Ishikawa (cell line): ENCODE results near the gene LDLR.

Experiments used
- CEBPB ChIP-seq: IDR thresholded peaks from 2 replicates; pipeline ENCODE4 v1.6.1; 2012
- CREB1 ChIP-seq: IDR thresholded peaks from 2 replicates; pipeline ENCODE4 v1.6.1; 2012; ENCODE audit warnings: low read depth
- EGR1 ChIP-seq: IDR thresholded peaks from 2 replicates; pipeline ENCODE4 v1.6.1; 2012
- EP300 ChIP-seq: IDR thresholded peaks from 2 replicates; pipeline ENCODE4 v1.6.1; 2012; ENCODE audit warnings: borderline replicate concordance
- FOXM1 ChIP-seq: IDR thresholded peaks from 2 replicates; pipeline ENCODE4 v1.6.1; 2012; ENCODE audit warnings: low read depth, borderline replicate concordance
- NFIC ChIP-seq: IDR thresholded peaks from 2 replicates; pipeline ENCODE4 v1.6.1; 2012
- RAD21 ChIP-seq: IDR thresholded peaks from 2 replicates; pipeline ENCODE4 v1.6.1; 2012; ENCODE audit warnings: low read depth
- TAF1 ChIP-seq: IDR thresholded peaks from 2 replicates; pipeline ENCODE4 v1.6.1; 2012; ENCODE audit warnings: low read depth, mild to moderate bottlenecking
- TCF12 ChIP-seq: IDR thresholded peaks from 2 replicates; pipeline ENCODE4 v1.6.1; 2012; ENCODE audit warnings: low read depth
- TEAD4 ChIP-seq: IDR thresholded peaks from 2 replicates; pipeline ENCODE4 v1.6.1; 2012
- USF1 ChIP-seq: IDR thresholded peaks from 2 replicates; pipeline ENCODE4 v1.6.1; 2012
- YY1 ChIP-seq: IDR thresholded peaks from 2 replicates; pipeline ENCODE4 v1.6.1; 2012; ENCODE audit warnings: low read depth
- ZBTB7A ChIP-seq: IDR thresholded peaks from 2 replicates; pipeline ENCODE4 v1.6.1; 2012; ENCODE audit warnings: low read depth
- TF ChIP-seq, protein P1 (sequence below): IDR thresholded peaks from 2 replicates; pipeline ENCODE4 v1.6.1; 2012; ENCODE audit warnings: low read depth, mild to moderate bottlenecking
- TF ChIP-seq, protein P2 (sequence below): IDR thresholded peaks from 2 replicates; pipeline ENCODE4 v1.6.1; 2012

Gene LDLR

DNA sequence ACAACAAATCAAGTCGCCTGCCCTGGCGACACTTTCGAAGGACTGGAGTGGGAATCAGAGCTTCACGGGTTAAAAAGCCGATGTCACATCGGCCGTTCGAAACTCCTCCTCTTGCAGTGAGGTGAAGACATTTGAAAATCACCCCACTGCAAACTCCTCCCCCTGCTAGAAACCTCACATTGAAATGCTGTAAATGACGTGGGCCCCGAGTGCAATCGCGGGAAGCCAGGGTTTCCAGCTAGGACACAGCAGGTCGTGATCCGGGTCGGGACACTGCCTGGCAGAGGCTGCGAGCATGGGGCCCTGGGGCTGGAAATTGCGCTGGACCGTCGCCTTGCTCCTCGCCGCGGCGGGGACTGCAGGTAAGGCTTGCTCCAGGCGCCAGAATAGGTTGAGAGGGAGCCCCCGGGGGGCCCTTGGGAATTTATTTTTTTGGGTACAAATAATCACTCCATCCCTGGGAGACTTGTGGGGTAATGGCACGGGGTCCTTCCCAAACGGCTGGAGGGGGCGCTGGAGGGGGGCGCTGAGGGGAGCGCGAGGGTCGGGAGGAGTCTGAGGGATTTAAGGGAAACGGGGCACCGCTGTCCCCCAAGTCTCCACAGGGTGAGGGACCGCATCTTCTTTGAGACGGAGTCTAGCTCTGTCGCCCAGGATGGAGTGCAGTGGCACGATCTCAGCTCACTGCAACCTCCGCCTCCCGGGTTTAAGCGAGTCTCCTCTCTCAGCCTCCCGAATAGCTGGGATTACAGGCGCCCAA lies at the start of gene LDLR:
LDLR (plus strand) TSS at position 210 of the 760 bp plus-strand sequence; CDS start at position 296, 86 bp downstream.
- TF ChIP-seq, protein P1, sequence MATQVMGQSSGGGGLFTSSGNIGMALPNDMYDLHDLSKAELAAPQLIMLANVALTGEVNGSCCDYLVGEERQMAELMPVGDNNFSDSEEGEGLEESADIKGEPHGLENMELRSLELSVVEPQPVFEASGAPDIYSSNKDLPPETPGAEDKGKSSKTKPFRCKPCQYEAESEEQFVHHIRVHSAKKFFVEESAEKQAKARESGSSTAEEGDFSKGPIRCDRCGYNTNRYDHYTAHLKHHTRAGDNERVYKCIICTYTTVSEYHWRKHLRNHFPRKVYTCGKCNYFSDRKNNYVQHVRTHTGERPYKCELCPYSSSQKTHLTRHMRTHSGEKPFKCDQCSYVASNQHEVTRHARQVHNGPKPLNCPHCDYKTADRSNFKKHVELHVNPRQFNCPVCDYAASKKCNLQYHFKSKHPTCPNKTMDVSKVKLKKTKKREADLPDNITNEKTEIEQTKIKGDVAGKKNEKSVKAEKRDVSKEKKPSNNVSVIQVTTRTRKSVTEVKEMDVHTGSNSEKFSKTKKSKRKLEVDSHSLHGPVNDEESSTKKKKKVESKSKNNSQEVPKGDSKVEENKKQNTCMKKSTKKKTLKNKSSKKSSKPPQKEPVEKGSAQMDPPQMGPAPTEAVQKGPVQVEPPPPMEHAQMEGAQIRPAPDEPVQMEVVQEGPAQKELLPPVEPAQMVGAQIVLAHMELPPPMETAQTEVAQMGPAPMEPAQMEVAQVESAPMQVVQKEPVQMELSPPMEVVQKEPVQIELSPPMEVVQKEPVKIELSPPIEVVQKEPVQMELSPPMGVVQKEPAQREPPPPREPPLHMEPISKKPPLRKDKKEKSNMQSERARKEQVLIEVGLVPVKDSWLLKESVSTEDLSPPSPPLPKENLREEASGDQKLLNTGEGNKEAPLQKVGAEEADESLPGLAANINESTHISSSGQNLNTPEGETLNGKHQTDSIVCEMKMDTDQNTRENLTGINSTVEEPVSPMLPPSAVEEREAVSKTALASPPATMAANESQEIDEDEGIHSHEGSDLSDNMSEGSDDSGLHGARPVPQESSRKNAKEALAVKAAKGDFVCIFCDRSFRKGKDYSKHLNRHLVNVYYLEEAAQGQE, result no peak
- no peak for TF ChIP-seq RAD21
- TF ChIP-seq CREB1, result peak; percentile 85
- peak; percentile 65 for TF ChIP-seq CEBPB
- peak; percentile 71 for TF ChIP-seq NFIC
- no peak for TF ChIP-seq EGR1
- peak; percentile 68; the same call in 1 of the 2 replicates for TF ChIP-seq FOXM1
- peak; percentile 30; the same call in 1 of the 2 replicates for TF ChIP-seq USF1
- TF ChIP-seq, protein P2, sequence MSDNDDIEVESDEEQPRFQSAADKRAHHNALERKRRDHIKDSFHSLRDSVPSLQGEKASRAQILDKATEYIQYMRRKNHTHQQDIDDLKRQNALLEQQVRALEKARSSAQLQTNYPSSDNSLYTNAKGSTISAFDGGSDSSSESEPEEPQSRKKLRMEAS, result peak; percentile 85
- TF ChIP-seq YY1, result peak; percentile 45; the same call in 1 of the 2 replicates
- TF ChIP-seq TAF1, result peak; percentile 83
- peak; percentile 80 for TF ChIP-seq TCF12
- peak; percentile 21; the same call in 1 of the 2 replicates for TF ChIP-seq TEAD4
- 0 out of 2 replicates have a peak, but pooled peaks have one; percentile 36 for TF ChIP-seq ZBTB7A
- peak; percentile 60; the same call in 1 of the 2 replicates for TF ChIP-seq EP300

GRCh38 chr19:11041194-11041593 lies 48.1 kb upstream of the LDLR start:
- TF ChIP-seq CREB1, result no peak
- TF ChIP-seq, protein P1, result no peak
- no peak for TF ChIP-seq RAD21
- no peak for TF ChIP-seq TCF12
- no peak for TF ChIP-seq TEAD4
- no peak for TF ChIP-seq NFIC
- TF ChIP-seq TAF1, result no peak
- TF ChIP-seq, protein P2, result no peak
- TF ChIP-seq EGR1, result no peak
- TF ChIP-seq ZBTB7A, result no peak
- TF ChIP-seq CEBPB, result no peak
- no peak for TF ChIP-seq FOXM1
- TF ChIP-seq EP300, result no peak
- no peak for TF ChIP-seq USF1
- TF ChIP-seq YY1, result no peak

- TF ChIP-seq, protein P1, result peak; percentile 46; the same call in 1 of the 2 replicates
- TF ChIP-seq, protein P2, result peak; percentile 42; the same call in 1 of the 2 replicates
- no peak for TF ChIP-seq CREB1
- no peak for TF ChIP-seq CEBPB
- peak; percentile 46; the same call in 1 of the 2 replicates for TF ChIP-seq EP300
- peak; percentile 81 for TF ChIP-seq NFIC
- TF ChIP-seq FOXM1, result peak; percentile 47; the same call in 1 of the 2 replicates
- TF ChIP-seq RAD21, result peak; percentile 3; the same call in 1 of the 2 replicates
- TF ChIP-seq USF1, result no peak
- peak; percentile 55; the same call in 1 of the 2 replicates for TF ChIP-seq TEAD4
- peak; percentile 59 for TF ChIP-seq TCF12
These were observed 47.2 kb upstream of the LDLR start for GRCh38 chr19:11041966-11042627.
